Liver (tissue), 3 donors: Measurements from ENCODE around the gene SEC62.

Source experiments
- CTCF ChIP-seq: fragments of 150-350 bp; IDR thresholded peaks from 2 replicates; pipeline ENCODE4 v1.5.1; 2017; ENCODE audit warnings: improper control_type of control experiment, low read depth, low read length; ENCODE audit not compliant: missing input control
- EGR1 ChIP-seq, 2 donors: IDR thresholded peaks; 2 replicates each; pipeline ENCODE4 v1.6.1; 2016 to 2018; ENCODE audit warnings: antibody characterized with exemption in 2 of 2, low read depth in 2 of 2
- HNF4G ChIP-seq: IDR thresholded peaks from 2 replicates; pipeline ENCODE4 v1.6.1; 2016; ENCODE audit warnings: antibody characterized with exemption
- RAD21 ChIP-seq, 2 donors: IDR thresholded peaks; 2 replicates each; pipeline ENCODE4 v1.6.1; 2016; ENCODE audit warnings: antibody characterized with exemption in 2 of 2, mild to moderate bottlenecking in 2 of 2
- TAF1 ChIP-seq: conservative IDR thresholded peaks from 2 replicates; pipeline ENCODE4 v1.6.1; 2016; ENCODE audit warnings: antibody characterized with exemption, mild to moderate bottlenecking
- donor health status: healthy.
- donor health status: healthy.

- TF ChIP-seq CTCF (no peak), EGR1 (IDR thresholded peaks at IDR 0.05; ENCODE audit: low read depth in 2 of 2) (no peak), TAF1 (no peak), RAD21 (IDR thresholded peaks at IDR 0.05) (no peak), HNF4G (no peak)
These were observed 33.4 kb downstream of the SEC62 start for GRCh38 chr3:170000051-170000450.
